Neural crest cell (in vitro differentiated cells): ENCODE measurements around the gene SLAMF9. TPM values are rescaled to one million over a fixed set of nuclear protein-coding genes. Genes with fewer than 3 reads are reported as not detected.

Source experiments
- DNase-seq: peaks from one replicate; pipeline ENCODE4 v3.0.0; 2021; ENCODE audit warnings: low read depth, mixed read lengths, low spot score
- H3K27ac Mint-ChIP-seq: one replicate; pipeline ENCODE4 v1.8.0; 2021; ENCODE audit warnings: mild to moderate bottlenecking, mixed read lengths; ENCODE audit not compliant: unreplicated experiment
- H3K27me3 Mint-ChIP-seq: 2 replicates; pipeline ENCODE4 v1.8.0; 2021; ENCODE audit warnings: low read depth, mild to moderate bottlenecking, mixed read lengths
- H3K36me3 Mint-ChIP-seq: 2 replicates; pipeline ENCODE4 v1.8.0; 2021; ENCODE audit warnings: low read depth, mild to moderate bottlenecking, mixed read lengths
- H3K4me1 Mint-ChIP-seq: 2 replicates; pipeline ENCODE4 v1.8.0; 2021; ENCODE audit warnings: mixed read lengths
- H3K4me3 Mint-ChIP-seq: one replicate; pipeline ENCODE4 v1.8.0; 2021; ENCODE audit warnings: mild to moderate bottlenecking, mixed read lengths
- H3K9me3 Mint-ChIP-seq: 2 replicates; pipeline ENCODE4 v1.8.0; 2021; ENCODE audit warnings: mixed read lengths
- total RNA-seq: library from RNA; stranded (reverse); gene quantifications from 2 replicates; pipeline ENCODE4 v1.2.1, GENCODE V29; 2021
- TF ChIP-seq, protein P1 (sequence below): fragments of 200-600 bp; sonication (generic); conservative IDR thresholded peaks from 2 replicates; pipeline ENCODE4 v1.5.0; 2021; ENCODE audit warnings: antibody characterized with exemption, mild to moderate bottlenecking

Gene SLAMF9
- total RNA-seq, 1 donor from 2014 or later = not detected

DNA sequence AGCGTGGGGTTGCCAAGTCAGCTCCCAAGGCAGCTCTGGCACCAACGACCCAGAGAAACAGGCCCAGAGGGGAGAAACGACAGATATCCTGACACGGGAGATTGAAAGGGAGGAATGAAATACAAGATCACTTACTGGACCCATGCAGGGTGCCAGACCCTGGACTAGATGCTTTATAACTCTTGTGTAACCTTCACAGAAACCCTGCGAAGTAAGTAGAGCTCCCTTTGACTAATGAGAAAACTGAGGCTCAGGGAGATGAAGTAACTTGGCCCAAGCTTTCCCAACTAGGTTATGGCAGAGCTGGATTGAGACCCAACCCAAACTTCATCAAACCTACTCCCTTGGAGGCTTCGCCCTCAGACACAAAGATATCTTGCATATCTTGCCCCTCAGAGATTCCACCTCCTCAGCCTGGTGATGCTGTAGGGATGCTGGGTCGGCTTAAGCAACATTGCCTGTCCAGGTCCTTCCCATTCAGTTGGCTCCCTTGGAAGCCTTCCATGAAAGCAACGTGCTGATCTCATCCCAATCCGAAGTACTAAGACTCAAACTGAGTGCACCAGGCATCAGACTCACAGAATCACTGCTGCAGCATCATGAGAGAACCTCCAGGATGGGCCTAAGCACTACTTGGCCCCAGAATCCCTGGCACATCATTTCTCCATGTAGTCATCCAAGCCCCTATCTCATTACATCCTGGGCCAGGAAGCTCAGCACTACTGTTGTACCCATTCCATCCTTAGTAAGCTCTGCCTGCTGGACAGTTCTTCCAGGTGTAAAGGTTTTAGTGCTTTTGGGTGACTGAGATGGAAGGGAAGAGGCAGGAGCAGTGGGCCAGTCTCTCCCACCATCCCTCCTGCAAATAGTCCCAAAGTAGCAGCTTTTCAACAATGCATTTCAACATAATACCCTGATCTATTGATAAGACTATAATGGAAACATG is 7.5 kb downstream of the SLAMF9 start:
- Mint-ChIP-seq H3K9me3 (peaks cover 5% of the 10 kb centered on the region), H3K27ac (no peak overlapping the region), H3K27me3 (peaks cover 33% of the 10 kb centered on the region), H3K4me3 (peak overlapping the region; percentile 94), H3K4me1 (peaks cover 37% of the 10 kb centered on the region), H3K36me3 (no peaks in the 10 kb centered on the region)
- no peak for DNase-seq
- TF ChIP-seq, protein P1, sequence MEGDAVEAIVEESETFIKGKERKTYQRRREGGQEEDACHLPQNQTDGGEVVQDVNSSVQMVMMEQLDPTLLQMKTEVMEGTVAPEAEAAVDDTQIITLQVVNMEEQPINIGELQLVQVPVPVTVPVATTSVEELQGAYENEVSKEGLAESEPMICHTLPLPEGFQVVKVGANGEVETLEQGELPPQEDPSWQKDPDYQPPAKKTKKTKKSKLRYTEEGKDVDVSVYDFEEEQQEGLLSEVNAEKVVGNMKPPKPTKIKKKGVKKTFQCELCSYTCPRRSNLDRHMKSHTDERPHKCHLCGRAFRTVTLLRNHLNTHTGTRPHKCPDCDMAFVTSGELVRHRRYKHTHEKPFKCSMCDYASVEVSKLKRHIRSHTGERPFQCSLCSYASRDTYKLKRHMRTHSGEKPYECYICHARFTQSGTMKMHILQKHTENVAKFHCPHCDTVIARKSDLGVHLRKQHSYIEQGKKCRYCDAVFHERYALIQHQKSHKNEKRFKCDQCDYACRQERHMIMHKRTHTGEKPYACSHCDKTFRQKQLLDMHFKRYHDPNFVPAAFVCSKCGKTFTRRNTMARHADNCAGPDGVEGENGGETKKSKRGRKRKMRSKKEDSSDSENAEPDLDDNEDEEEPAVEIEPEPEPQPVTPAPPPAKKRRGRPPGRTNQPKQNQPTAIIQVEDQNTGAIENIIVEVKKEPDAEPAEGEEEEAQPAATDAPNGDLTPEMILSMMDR = no peak

DNA sequence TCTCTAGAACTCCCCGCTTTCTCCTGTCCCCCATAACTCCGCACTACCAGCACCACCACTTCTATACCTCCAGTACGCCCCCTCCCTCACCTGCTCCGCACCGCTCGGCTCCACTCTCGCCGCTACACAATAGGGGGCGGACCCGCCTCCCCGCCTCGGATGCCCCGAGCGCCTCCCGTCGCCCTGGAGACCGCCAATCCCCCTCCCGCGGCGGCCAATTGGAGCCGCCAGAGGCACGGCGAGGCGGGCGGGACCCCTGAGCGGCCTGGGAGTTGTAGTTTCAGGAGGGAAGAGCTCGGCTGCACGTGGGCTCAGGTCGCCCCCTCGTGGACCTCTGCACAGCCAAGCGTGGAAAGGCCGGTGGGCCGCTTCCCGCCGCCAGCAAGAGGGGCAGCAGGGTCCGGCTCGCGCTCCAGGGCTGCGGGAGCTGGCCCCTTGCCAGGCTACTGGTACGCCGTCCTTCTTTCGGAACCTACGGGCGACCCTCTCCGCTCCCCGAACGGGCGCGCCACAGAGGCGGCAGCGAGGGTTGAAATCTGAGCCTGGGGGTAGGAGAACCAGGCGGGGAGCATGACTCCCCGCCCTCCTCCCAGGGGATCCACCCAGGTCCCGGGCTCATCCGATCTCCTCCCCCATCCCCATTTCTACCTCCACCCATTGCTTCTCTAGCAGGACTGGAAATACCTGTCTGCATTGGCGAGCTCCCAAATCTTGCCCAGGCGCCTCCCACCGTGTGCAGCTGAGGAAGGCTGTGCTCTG is 8.4 kb downstream of the SLAMF9 start, which contains the start of gene IGSF9:
TSS of gene IGSF9 (minus strand) at position 131 of the 759 bp plus-strand sequence. CDS start 2,159 bp downstream, outside the sequence.
- Mint-ChIP-seq H3K9me3 (peaks cover 2% of the 10 kb centered on the region), H3K27ac (peak within 1 kb of the TSS; percentile 53), H3K36me3 (no peaks in the 10 kb centered on the region), H3K4me3 (peak within 1 kb of the TSS; percentile 94), H3K27me3 (peaks cover 30% of the 10 kb centered on the region), H3K4me1 (peaks cover 46% of the 10 kb centered on the region)
- TF ChIP-seq, protein P1 = peak; percentile 67
- DNase-seq = peak; percentile 89

DNA sequence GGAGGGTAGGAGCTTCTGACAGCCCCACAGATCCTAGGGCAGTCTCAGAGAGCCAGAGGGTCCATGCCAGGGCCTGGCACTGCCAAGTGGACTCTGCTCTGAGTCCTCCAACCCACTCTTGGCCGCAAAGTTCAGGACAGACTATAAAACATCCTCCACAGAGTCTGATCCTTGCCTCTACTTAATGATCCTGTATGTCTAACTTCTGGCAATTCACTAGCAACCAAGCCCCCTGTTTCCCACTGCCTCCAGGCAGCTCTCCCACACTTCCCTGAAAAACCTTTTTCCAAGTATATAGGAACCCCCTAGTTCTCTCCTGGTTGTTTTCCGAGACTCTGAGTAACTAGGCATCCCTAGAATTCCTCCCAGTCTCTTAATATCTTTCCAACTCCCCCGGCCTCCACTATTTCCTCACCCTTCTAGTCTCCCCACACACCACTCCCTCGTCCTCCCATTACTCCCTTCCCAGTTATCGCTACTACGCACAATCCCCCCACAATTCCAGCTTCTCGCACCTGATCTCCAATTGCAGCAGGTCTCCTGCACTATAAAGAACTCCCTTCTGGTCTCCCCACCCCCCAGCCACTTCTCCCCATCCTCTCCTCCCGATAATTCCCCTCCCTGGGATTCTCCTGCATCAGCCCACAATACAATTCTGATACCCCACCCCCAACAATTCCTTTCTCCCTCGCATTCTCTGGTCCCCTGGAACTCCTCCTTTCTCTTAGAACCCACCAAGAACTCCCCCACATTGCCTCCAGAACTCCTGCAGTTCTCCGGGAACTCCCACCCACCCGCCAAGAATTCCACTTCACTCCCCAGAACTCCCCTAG is 9.2 kb downstream of the SLAMF9 start:
- TF ChIP-seq, protein P1 = no peak
- Mint-ChIP-seq H3K4me1 (peaks cover 54% of the 10 kb centered on the region), H3K4me3 (peak overlapping the region; percentile 94), H3K36me3 (no peaks in the 10 kb centered on the region), H3K27ac (peak overlapping the region; percentile 53), H3K9me3 (no peaks in the 10 kb centered on the region), H3K27me3 (peaks cover 28% of the 10 kb centered on the region)
- no peak for DNase-seq

DNA sequence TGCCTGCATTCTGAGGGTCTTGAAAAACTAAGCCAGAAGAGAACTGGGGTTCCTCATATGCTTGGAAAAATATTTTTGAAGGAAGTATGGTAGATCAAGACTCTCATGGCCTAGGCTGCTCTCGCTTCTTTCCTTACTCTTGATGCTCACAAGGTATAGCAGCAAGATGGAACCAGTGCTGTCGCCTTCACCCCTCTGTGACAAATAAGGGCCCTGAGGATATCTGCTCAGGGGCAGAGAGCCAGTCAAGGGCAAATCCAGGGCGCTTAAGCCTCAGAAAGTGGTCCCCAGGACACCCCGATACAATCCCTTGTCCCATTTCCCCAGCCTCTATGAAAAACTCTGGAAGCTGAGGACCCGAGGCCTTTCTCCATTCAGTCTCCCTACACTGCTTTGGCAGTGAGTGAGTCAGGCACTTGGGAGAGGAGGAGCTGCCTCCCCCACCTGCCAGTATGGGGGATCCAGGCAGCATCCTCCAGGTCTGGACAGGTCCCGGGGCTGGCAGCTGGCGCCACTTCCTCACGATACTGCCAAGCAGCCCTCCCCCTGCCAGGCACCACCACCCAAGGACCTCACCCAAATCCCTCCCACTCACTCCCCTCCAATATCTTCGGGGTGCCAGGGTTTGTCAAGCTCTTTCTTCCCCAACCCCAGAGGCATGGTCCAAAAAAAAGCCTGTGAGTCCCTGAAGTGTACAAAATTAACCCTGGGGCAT is 10.0 kb downstream of the SLAMF9 start:
- TF ChIP-seq, protein P1 = no peak
- no peak overlapping the region for H3K27ac Mint-ChIP-seq
- H3K27me3 Mint-ChIP-seq = peaks cover 26% of the 10 kb centered on the region
- H3K36me3 Mint-ChIP-seq = peaks cover 1% of the 10 kb centered on the region
- no peak for DNase-seq
- H3K4me1 Mint-ChIP-seq = peaks cover 57% of the 10 kb centered on the region
- no peaks in the 10 kb centered on the region for H3K9me3 Mint-ChIP-seq
- peak overlapping the region; percentile 94 for H3K4me3 Mint-ChIP-seq
